ENCODE results near the gene MYO5C. TPM values are rescaled to one million over a fixed set of nuclear protein-coding genes. Genes with fewer than 3 reads are reported as not detected.

MYO5C gene
- polyA plus RNA-seq, 1 donor (not counting 4 experiments of a cell fraction or from before 2014, with no cell fraction given) = 0.16 TPM

GRCh38 chr15:52263563-52264282 lies 31.9 kb downstream of the MYO5C start:
- DNase-seq (ENCODE audit: low read depth, low spot score) (no peak), FAIRE-seq (no peak)
- Histone ChIP-seq H3K9me3 (ENCODE audit: control insufficient read depth, low read depth, low read length) (no peaks in the 10 kb centered on the region), H3K27me3 (ENCODE audit: control insufficient read depth, extremely low read depth, insufficient read depth, low read length) (peaks cover 3% of the 10 kb centered on the region), H3K9me1 (ENCODE audit: control insufficient read depth, extremely low read depth, insufficient read depth, low read length) (no peaks in the 10 kb centered on the region), H3K4me3 (ENCODE audit: control insufficient read depth in 2 of 3, extremely low read depth in 1 of 3, insufficient read depth in 2 of 3, low read depth in 1 of 3, low read length in 3 of 3) (no peak overlapping the region), H3K9ac (ENCODE audit: control insufficient read depth, extremely low read depth, insufficient read depth, low read length) (no peak overlapping the region), H3K4me2 (ENCODE audit: control insufficient read depth, extremely low read depth, insufficient read depth, low read depth, low read length) (no peak overlapping the region), H3K36me3 (ENCODE audit: control insufficient read depth in 2 of 2, extremely low read depth in 1 of 2, insufficient read depth in 2 of 2, low read length in 2 of 2) (no peaks in the 10 kb centered on the region), H3K79me2 (ENCODE audit: control insufficient read depth, insufficient read depth, low read length) (no peaks in the 10 kb centered on the region), H3K4me1 (ENCODE audit: control insufficient read depth, extremely low read depth, insufficient read depth, low read length) (peaks cover 6% of the 10 kb centered on the region), H2AFZ (ENCODE audit: control insufficient read depth, low read length) (no peak overlapping the region), H3K27ac (ENCODE audit: control insufficient read depth, insufficient read depth, low read length) (no peak overlapping the region), H4K20me1 (ENCODE audit: control insufficient read depth, extremely low read depth, insufficient read depth, low read length) (no peaks in the 10 kb centered on the region)
- dilution Hi-C loops (cut with MboI; ENCODE audit: extremely low pct_ligation_motif_present, low sequenced_read_pairs) = no loop called here
- TF ChIP-seq CTCF (optimal IDR thresholded peaks at IDR 0.05 in 1 of 3, IDR thresholded peaks at IDR 0.05 in 1 of 3, conservative IDR thresholded peaks at IDR 0.05 in 1 of 3; ENCODE audit: extremely low read depth in 1 of 3, insufficient read depth in 2 of 3, low read length in 3 of 3) (no peak), EZH2 (IDR thresholded peaks at IDR 0.05; ENCODE audit: low read length) (no peak)

- H3K9me3 ChIP-seq (ENCODE audit: control insufficient read depth, low read depth, low read length) = no peaks in the 10 kb centered on the region
- H3K27me3 ChIP-seq (ENCODE audit: control insufficient read depth, extremely low read depth, insufficient read depth, low read length) = peaks cover 3% of the 10 kb centered on the region
- no peak overlapping the region for H3K4me3 ChIP-seq (ENCODE audit: control insufficient read depth in 2 of 3, extremely low read depth in 1 of 3, insufficient read depth in 2 of 3, low read depth in 1 of 3, low read length in 3 of 3)
- no peaks in the 10 kb centered on the region for H3K9me1 ChIP-seq (ENCODE audit: control insufficient read depth, extremely low read depth, insufficient read depth, low read length)
- no peak overlapping the region for H3K27ac ChIP-seq (ENCODE audit: control insufficient read depth, insufficient read depth, low read length)
- no peaks in the 10 kb centered on the region for H4K20me1 ChIP-seq (ENCODE audit: control insufficient read depth, extremely low read depth, insufficient read depth, low read length)
- no peaks in the 10 kb centered on the region for H3K36me3 ChIP-seq (ENCODE audit: control insufficient read depth in 2 of 2, extremely low read depth in 1 of 2, insufficient read depth in 2 of 2, low read length in 2 of 2)
- H3K9ac ChIP-seq (ENCODE audit: control insufficient read depth, extremely low read depth, insufficient read depth, low read length) = no peak overlapping the region
- dilution Hi-C loops (cut with MboI; ENCODE audit: extremely low pct_ligation_motif_present, low sequenced_read_pairs) = no loop called here
- H3K79me2 ChIP-seq (ENCODE audit: control insufficient read depth, insufficient read depth, low read length) = no peaks in the 10 kb centered on the region
- no peak overlapping the region for H3K4me2 ChIP-seq (ENCODE audit: control insufficient read depth, extremely low read depth, insufficient read depth, low read depth, low read length)
- DNase-seq (ENCODE audit: low read depth, low spot score) (no peak), FAIRE-seq (no peak)
- peaks cover 6% of the 10 kb centered on the region for H3K4me1 ChIP-seq (ENCODE audit: control insufficient read depth, extremely low read depth, insufficient read depth, low read length)
- no peak overlapping the region for H2AFZ ChIP-seq (ENCODE audit: control insufficient read depth, low read length)
- TF ChIP-seq CTCF (optimal IDR thresholded peaks at IDR 0.05 in 1 of 3, IDR thresholded peaks at IDR 0.05 in 1 of 3, conservative IDR thresholded peaks at IDR 0.05 in 1 of 3; ENCODE audit: extremely low read depth in 1 of 3, insufficient read depth in 2 of 3, low read length in 3 of 3) = no peak
- no peak for TF ChIP-seq EZH2 (IDR thresholded peaks at IDR 0.05; ENCODE audit: low read length)
These were observed 33.2 kb downstream of the MYO5C start for GRCh38 chr15:52262364-52262763.

Measured in keratinocyte (primary cell).